Activated T-cell treated with anti-CD3 and anti-CD28 coated beads, Interleukin-2, amount 50 U/mL, for 4 hours (primary cell): ENCODE results near the gene TPM1. TPM values are rescaled to one million over a fixed set of nuclear protein-coding genes. Genes with fewer than 3 reads are reported as not detected.

Experiments
- ATAC-seq, 2 donors: fragments of 200-7000 bp; cut with Tn5 transposase; one replicate each; pipeline ENCODE4 v1.10.0; 2021
- DNase-seq: peaks from one replicate; pipeline ENCODE4 v3.0.0-alpha.2; 2020
- H3K27me3 Mint-ChIP-seq: one replicate; pipeline ENCODE4 v1.8.0; 2021; ENCODE audit warnings: low read depth, mixed read lengths
- H3K36me3 Mint-ChIP-seq: one replicate; pipeline ENCODE4 v1.8.0; 2022; ENCODE audit warnings: mixed read lengths; ENCODE audit not compliant: insufficient read depth
- H3K4me1 Mint-ChIP-seq: one replicate; pipeline ENCODE4 v1.8.0; 2021; ENCODE audit warnings: low read depth, mixed read lengths
- H3K4me3 Mint-ChIP-seq: one replicate; pipeline ENCODE4 v1.8.0; 2021; ENCODE audit warnings: mild to moderate bottlenecking, moderate library complexity, mixed read lengths
- H3K9me3 Mint-ChIP-seq: one replicate; pipeline ENCODE4 v1.8.0; 2021; ENCODE audit warnings: mixed read lengths
- total RNA-seq, 3 donors: library from RNA; stranded (reverse); gene quantifications; one replicate each; pipeline ENCODE4 v1.2.1, GENCODE V29; 2021

Gene TPM1
- total RNA-seq, 3 donors from 2014 or later = 9.5 to 11.4 (median 9.5) TPM

DNA sequence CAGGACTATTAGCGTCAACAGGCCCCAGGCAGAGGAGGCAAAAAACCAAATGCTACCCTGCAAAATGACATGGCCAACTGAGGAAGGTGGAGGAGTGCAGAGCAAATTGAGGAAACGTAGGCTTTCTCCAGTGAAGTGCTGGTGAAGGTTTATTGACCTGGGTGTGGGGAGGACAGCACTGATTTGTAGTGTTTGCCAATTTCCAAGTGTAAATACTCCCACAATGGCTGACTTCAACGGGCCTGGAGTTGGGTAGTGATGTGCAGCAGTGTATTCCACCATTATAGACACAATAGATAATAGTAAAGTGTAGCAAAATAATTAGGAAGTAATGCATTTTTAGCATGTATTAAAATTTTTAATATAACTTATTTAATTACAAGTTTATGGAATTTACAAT is 32.2 kb upstream of the TPM1 start:
- no peak for ATAC-seq
- DNase-seq = no peak
- H3K4me1 Mint-ChIP-seq = no peaks in the 10 kb centered on the region
- H3K36me3 Mint-ChIP-seq = no peaks in the 10 kb centered on the region
- peaks cover 1% of the 10 kb centered on the region for H3K27me3 Mint-ChIP-seq
- H3K9me3 Mint-ChIP-seq = no peaks in the 10 kb centered on the region
- H3K4me3 Mint-ChIP-seq = no peak overlapping the region

DNA sequence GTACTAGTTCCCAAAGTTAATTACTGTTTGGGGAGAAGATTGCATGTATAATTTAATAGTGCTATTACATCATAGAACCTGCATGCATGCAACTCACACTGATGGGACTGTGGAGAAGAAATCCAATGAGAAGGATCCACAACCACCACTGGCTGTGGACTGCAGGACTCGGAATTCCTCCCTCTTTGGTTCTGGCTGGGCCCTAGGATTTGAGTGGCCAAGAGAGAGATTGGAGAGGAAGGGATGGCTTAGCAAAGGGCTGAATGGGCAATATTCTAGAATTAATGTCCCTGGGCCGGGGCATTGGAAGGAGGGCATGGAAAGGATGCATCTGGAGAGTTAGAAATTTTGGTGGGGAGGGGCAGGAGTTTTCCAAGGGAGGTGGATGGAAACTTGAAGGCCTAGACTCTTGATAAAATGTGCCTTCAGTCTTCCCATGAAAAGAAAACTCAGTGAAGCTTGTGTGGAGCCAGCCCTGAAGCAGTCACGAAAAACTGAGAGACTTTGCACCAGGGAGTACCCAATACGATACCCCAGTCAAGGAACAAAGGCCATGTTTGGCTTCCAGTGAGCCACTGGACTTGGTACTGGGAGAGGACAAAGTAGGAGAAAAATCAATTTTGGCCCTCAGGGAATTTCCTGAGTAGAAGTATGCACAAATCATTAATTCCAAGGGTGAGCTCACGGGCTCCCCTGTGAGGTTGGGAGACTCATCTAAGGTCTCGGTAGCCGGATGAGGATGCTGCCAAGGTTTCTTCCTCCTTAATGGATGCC is 31.4 kb upstream of the TPM1 start:
- Mint-ChIP-seq H3K4me3 (no peak overlapping the region), H3K27me3 (peaks cover 1% of the 10 kb centered on the region), H3K4me1 (no peaks in the 10 kb centered on the region), H3K36me3 (no peaks in the 10 kb centered on the region), H3K9me3 (no peaks in the 10 kb centered on the region)
- ATAC-seq = no peak
- DNase-seq = no peak

DNA sequence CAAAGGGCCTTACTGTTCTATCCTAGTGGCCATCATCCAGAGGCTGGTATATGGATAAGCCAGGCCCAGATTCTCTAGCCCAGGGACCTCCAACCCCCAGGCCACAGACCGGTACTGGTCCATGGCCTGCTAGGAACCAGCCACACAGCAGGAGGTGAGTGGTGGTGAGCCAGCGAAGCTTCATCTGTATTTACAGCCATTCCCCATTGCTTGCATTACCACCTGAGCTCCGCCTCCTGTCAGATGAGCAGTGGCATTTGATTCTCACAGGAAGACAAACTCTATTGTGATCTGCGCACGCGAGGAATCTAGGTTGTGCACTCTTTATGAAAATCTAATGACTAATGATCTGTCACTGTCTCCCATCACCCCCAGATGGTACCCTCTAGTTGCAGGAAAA is 30.1 kb upstream of the TPM1 start:
- Mint-ChIP-seq H3K4me3 (no peak overlapping the region), H3K27me3 (no peaks in the 10 kb centered on the region), H3K9me3 (no peaks in the 10 kb centered on the region), H3K4me1 (no peaks in the 10 kb centered on the region), H3K36me3 (no peaks in the 10 kb centered on the region)
- ATAC-seq = no peak
- DNase-seq = no peak

DNA sequence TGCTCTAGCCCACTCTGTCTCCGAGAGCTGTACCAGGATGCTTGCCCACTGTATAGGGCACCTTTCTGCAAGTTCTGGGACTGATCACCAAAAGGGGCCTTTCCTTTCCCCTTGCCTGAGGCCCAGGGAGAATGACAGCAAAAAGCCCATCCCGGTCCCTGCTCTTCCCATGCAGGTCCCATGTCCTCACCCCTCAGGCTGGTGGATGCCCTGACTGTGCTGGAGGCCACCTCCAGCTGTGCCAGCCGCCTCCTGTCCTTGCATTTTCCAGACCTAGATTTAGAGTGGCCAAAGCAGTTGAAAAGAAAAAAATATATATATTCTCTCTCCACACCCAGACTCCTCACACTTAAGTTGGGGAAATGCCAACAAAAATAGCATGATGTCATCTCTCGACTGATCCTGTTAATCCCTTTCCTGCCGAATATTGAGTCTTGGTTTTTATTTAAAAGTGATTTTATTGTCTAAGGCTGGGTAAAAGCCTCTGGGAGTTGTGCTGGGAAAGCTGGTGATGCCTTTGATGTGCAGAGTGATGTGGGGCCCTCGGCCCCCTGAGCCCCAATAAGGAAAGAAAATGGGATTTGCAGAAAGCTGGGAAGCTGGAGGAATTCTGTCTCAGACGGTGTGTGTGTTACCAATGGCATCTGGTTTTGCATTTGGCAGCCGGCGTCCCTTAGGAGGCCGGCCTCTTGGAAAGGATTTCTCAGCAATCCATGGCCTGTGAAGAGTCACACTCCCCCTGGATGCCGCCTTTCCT is 29.3 kb upstream of the TPM1 start:
- Mint-ChIP-seq H3K27me3 (no peaks in the 10 kb centered on the region), H3K4me3 (no peak overlapping the region), H3K36me3 (no peaks in the 10 kb centered on the region), H3K9me3 (no peaks in the 10 kb centered on the region), H3K4me1 (no peaks in the 10 kb centered on the region)
- no peak for ATAC-seq
- no peak for DNase-seq

DNA sequence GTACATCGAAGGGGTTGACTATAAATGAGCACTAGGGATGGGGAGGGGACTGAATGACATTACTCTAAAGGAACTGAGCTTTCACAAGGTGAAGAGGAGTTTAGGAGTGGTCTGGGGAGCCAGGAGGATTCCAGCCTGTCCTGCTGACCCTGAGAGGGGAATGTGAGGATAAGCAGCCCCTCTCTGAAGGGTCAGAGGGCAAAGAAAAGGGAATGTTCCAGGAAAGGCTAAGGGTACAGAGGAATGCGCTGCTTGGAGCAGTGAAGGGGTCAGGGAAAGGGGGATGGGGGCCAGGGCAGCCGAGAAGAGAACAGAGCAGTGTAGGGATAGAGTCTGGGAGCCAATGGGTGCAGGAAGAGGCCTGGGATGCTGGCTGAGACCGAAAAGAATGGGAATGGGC is 28.0 kb upstream of the TPM1 start:
- Mint-ChIP-seq H3K4me3 (no peak overlapping the region), H3K27me3 (no peaks in the 10 kb centered on the region), H3K4me1 (no peaks in the 10 kb centered on the region), H3K36me3 (no peaks in the 10 kb centered on the region), H3K9me3 (no peaks in the 10 kb centered on the region)
- no peak for DNase-seq
- ATAC-seq = no peak

DNA sequence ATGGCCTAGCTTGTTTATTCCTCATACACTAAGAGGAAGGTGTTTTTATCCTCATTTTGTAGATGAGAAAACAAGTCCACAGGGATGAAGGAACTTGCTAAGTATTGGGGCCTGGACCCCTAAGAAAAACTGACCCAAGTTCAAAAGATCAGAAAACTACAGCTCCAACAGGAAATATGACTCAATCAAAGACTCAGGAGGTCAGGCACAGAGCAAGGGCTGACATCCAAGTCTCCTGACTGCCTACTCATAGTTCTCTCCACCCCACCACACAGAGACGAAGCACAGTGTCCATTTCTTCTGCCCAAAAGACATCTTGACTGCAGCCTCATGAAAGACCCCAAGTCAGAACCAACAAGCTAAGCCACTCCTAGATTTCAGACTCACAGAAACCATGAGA is 26.9 kb upstream of the TPM1 start:
- no peak for DNase-seq
- Mint-ChIP-seq H3K27me3 (no peaks in the 10 kb centered on the region), H3K9me3 (no peaks in the 10 kb centered on the region), H3K36me3 (no peaks in the 10 kb centered on the region), H3K4me1 (no peaks in the 10 kb centered on the region), H3K4me3 (no peak overlapping the region)
- ATAC-seq = no peak

DNA sequence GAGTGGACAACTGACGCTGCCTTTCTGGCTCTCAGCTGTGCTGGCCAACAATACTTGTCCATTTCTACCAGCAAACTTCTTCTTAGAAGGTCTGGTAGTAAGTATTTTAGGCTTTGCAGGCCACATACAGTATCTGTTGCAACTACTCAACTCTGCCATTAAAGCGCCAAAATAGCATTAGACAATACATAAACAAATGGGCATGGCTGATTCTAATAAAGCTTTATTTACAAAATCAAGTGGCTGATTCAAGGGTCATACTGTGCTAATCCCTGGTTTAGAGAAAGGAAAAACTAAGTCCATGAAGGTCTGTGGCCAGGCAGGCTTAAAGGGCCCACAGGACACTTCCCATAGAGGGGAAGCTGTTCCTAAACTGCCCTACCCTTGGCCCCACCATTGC is 26.3 kb upstream of the TPM1 start:
- no peak for DNase-seq
- ATAC-seq = no peak
- Mint-ChIP-seq H3K4me1 (no peaks in the 10 kb centered on the region), H3K9me3 (no peaks in the 10 kb centered on the region), H3K36me3 (no peaks in the 10 kb centered on the region), H3K27me3 (no peaks in the 10 kb centered on the region), H3K4me3 (no peak overlapping the region)

DNA sequence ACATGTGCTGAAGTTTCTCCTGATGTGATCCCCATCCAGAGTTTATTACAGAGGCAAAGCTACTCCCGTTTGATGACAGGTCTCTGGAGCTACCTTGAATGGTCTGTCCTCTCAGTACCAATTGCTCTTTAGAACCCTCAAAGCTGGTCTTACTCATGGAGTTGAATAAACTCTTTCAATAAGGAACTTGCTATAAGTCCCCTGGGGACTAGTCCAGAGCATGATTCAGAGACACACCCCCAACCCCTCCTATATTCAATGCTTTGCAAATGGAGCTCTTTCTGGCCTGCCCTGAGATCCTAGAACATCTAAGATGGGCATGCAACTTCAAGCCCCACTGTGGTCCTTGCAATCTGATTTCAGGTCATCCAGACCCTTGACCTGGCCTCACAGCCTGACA is 23.9 kb upstream of the TPM1 start:
- Mint-ChIP-seq H3K4me3 (no peak overlapping the region), H3K27me3 (no peaks in the 10 kb centered on the region), H3K9me3 (no peaks in the 10 kb centered on the region), H3K36me3 (no peaks in the 10 kb centered on the region), H3K4me1 (no peaks in the 10 kb centered on the region)
- no peak for DNase-seq
- no peak for ATAC-seq

DNA sequence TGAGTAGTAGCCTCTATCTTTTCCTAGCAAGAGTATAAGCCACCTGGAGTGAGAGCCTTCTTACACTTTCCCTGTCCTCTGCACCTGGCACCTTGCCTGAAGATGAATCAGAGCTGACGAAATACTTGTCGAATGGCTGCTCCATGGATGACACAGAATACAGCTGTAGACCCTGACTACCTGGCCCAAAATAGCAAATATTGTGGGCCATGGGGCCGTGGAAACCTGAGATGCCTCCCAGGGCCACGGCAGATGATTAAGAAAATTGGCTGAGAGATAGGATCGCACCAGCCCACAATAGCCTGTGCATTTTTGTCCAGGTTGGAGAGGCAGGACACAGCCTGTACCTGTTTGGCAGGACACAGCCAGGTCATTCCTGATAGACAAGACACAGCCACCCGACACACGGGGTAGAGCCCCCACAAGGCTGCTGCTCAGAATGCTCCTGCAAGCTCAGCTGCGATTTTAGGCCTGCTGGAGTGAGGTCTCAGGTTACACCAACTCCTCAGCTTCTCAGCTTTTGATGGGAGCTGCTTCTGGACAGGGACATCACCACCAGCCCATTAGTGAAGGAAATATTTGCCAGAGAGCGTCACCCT is 22.9 kb upstream of the TPM1 start:
- no peaks in the 10 kb centered on the region for H3K9me3 Mint-ChIP-seq
- ATAC-seq (no peak), DNase-seq (no peak)
- no peak overlapping the region for H3K4me3 Mint-ChIP-seq
- no peaks in the 10 kb centered on the region for H3K27me3 Mint-ChIP-seq
- no peaks in the 10 kb centered on the region for H3K36me3 Mint-ChIP-seq
- no peaks in the 10 kb centered on the region for H3K4me1 Mint-ChIP-seq

DNA sequence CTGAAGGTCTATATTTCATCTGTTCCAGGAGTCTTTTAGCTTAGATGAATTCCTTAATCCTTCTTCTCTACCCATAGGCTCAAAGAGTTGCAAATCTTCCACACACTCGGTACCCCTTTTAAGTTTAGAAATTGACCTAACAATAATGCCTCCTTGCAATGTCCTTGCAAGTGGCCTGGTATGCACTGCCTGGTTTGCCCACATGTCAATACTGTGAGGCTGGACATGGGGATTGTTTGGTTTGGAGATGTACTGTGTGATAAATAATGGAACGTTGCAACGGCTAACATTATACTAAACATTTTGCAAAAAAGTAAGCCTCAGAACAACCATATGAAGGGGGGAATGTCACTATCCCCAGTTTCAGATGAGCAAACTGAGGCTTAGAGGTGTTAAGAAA is 22.4 kb upstream of the TPM1 start:
- H3K27me3 Mint-ChIP-seq = no peaks in the 10 kb centered on the region
- no peak for ATAC-seq

DNA sequence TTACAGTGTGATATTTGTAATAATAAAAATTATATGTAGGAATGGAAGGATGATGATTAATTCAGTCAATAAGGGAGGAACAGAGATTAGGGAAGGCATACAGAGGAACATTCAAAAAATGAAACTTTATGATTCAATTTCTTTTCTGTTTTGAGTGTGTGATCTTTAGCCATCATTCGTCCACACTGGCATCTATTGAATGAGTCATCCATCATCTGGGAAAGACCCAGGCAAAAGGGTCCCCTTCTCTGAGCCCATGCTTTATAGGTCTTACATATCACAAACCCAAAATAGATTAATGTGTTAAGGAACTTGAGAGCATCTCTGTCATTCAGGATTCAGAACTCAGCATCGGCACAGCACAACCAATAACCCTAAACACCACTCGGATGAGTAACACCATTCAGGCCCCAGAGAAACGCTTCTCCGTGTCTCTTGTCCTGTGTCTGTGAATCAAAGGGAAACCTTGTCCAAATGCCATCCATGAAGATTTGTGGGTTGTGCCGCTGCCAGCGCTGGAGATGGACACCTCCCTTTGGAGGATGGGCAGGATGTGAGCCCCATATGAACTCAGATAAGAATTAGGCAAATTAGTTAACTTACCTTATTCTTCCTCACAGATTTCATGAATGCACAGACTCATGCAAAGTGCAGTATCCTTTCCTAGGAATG is 21.7 kb upstream of the TPM1 start:
- H3K9me3 Mint-ChIP-seq = no peaks in the 10 kb centered on the region
- no peak overlapping the region for H3K4me3 Mint-ChIP-seq
- H3K36me3 Mint-ChIP-seq = no peaks in the 10 kb centered on the region
- no peak for DNase-seq
- no peaks in the 10 kb centered on the region for H3K4me1 Mint-ChIP-seq
- H3K27me3 Mint-ChIP-seq = no peaks in the 10 kb centered on the region
- ATAC-seq = no peak

More for the DNA sequence above, 22.4 kb upstream of the TPM1 start:
- no peak for DNase-seq
- Mint-ChIP-seq H3K4me3 (no peak overlapping the region), H3K4me1 (no peaks in the 10 kb centered on the region), H3K9me3 (no peaks in the 10 kb centered on the region), H3K36me3 (no peaks in the 10 kb centered on the region)

DNA sequence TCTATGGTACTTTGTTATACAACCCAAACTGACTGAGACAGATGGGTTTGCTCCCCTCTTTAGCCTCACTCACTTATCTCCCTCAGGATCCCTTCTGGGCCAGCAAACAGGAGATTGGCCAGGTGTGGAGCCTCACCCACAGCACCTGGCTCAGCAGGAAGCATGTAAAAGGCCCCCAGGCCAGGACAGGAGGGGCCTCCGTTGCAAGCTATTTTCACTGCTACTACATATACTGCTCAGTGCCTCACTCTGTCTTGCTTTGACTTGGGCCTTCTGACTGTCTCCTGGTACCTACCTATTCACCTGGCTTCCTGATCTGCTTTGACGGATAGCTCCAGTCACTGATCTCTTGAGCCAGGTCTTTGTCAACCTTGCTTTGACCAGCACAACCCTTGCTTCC is 20.4 kb upstream of the TPM1 start:
- no peaks in the 10 kb centered on the region for H3K36me3 Mint-ChIP-seq
- peaks cover 5% of the 10 kb centered on the region for H3K27me3 Mint-ChIP-seq
- H3K9me3 Mint-ChIP-seq = no peaks in the 10 kb centered on the region
- H3K4me1 Mint-ChIP-seq = no peaks in the 10 kb centered on the region
- ATAC-seq (no peak), DNase-seq (no peak)
- H3K4me3 Mint-ChIP-seq = no peak overlapping the region

DNA sequence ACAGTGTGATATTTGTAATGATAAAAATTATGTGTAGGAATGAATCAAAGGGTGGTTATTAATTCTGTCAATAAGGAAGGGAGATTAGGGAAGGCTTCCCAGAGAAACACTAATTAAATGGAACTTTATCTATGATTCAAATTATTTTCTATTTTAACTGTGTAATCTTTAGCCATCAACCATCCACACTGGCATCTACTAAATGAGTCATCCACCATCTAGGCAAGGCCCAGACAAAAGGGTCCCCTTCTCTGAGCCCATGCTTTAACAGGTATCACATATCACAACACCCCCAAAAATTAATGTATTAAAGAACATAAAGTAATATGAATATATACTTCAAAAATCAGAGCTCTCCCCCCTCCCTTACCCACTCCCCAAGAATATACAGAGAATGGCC is 19.9 kb upstream of the TPM1 start:
- H3K4me3 Mint-ChIP-seq = no peak overlapping the region
- peaks cover 7% of the 10 kb centered on the region for H3K27me3 Mint-ChIP-seq
- ATAC-seq (no peak), DNase-seq (no peak)
- H3K9me3 Mint-ChIP-seq = no peaks in the 10 kb centered on the region
- H3K4me1 Mint-ChIP-seq = no peaks in the 10 kb centered on the region
- no peaks in the 10 kb centered on the region for H3K36me3 Mint-ChIP-seq

DNA sequence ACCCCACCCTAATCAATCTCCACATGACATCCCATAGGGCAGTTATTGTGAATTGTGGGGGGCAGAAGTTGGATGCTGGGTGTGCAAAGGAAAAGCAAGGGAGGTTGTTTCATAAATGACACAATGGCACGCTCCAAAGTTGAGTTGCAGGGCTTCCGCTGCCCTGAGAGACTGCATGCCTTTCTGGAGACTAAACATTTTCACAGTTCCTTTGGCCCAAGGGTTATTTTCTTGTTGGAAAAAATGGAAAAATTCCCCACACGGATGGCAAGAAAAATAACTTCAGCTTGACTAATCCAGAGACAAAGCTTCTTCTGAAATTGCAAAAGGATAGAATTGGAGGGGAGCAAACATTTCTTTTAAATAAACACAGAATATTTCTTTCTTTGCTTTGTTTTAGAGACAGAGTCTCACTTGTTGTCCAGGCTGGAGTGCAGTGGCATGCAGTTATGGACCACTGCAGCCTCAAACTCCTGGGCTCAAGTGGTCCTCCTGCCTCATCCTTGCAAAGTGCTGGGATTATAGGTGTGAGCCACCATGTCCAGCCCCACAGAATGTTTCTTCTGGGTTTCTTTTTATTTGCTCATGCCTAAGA is 19.1 kb upstream of the TPM1 start:
- no peaks in the 10 kb centered on the region for H3K36me3 Mint-ChIP-seq
- H3K27me3 Mint-ChIP-seq = peaks cover 7% of the 10 kb centered on the region

More for the DNA sequence above, 19.1 kb upstream of the TPM1 start:
- Mint-ChIP-seq H3K4me1 (no peaks in the 10 kb centered on the region), H3K9me3 (no peaks in the 10 kb centered on the region), H3K4me3 (no peak overlapping the region)
- no peak for ATAC-seq
- no peak for DNase-seq
